ENCODE measurements around the gene MEX3D.

MEX3D gene

DNA sequence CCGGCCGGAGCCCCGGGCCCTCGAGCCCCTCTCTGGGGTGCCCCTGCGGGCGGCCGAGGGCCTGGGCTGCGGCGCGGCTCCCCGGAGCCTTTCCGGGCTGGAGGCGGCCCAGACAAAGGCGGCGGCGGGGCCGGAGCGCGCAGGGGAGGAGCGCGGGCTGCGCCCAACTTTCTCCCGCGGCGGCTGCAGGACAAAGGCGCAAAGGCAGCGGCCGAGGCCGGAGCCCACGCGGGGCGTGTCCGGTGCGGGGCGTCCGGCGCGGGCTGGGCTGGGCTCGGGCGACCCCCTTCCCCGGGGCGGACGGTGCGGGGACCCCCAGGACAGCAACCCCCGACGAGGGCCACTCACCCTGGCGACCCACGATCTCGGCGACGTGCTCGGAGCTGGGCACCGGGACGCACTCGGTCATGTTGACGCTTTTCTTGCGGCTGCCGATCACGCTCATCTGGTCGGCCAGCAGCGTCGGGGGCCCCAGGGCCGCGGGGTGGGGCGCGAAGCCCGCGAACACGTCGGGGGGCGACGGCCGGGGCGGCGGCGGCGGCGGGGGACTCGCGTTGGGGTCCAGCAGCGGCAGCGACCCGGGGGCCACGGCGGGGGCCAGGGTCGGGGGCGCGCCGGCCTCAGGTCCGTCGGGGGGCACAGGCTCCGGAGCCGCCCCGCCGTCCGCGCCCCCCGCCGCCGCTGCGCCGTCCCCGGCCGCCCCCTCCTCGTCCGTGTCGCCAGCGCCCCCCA is 843 bp downstream of the MEX3D start:
- TF ChIP-seq ZNF19 (tag by site-specific recombination; IDR thresholded peaks at IDR 0.05; ENCODE audit: low read depth), result no peak
- TF ChIP-seq ZNF629 (tag by site-specific recombination; IDR thresholded peaks at IDR 0.05), result no peak
- peak; percentile 51 for TF ChIP-seq ZBTB8A (tag by site-specific recombination; IDR thresholded peaks at IDR 0.05)
- TF ChIP-seq GLIS2 (tag by site-specific recombination; IDR thresholded peaks at IDR 0.05), result peak; percentile 30; the same call in 1 of the 2 replicates
- TF ChIP-seq ZBTB26 (tag by site-specific recombination; optimal IDR thresholded peaks at IDR 0.05), result peak; percentile 51
- TF ChIP-seq KLF10 (tag by site-specific recombination; IDR thresholded peaks at IDR 0.05), result peak; percentile 20; the same call in 1 of the 2 replicates
- peak; percentile 39; the same call in 1 of the 2 replicates for TF ChIP-seq ZNF449 (tag by site-specific recombination; IDR thresholded peaks at IDR 0.05)
- POLR2A ChIA-PET, result no interaction called here
- no peaks in the 10 kb centered on the region for H3K4me1 ChIP-seq (ENCODE audit: control insufficient read depth, insufficient read depth, low read length)
- CTCF ChIA-PET, result no interaction called here
- peak overlapping the region; percentile 31; the same call in 1 of the 2 replicates for H3K27ac ChIP-seq (ENCODE audit: extremely low read depth, low read depth, low read length)
- peaks cover 4 to 11% of the 10 kb centered on the region in 2 experiments; a peak in 2 of 3 replicates for H3K36me3 ChIP-seq (ENCODE audit: control insufficient read depth in 2 of 2, insufficient read depth in 1 of 2, low read length in 2 of 2)
- peak overlapping the region; percentile 56 for H3K4me3 ChIP-seq (ENCODE audit: low read depth, low read length)
- H3K9me3 ChIP-seq (ENCODE audit: control insufficient read depth, insufficient read depth, low read depth, low read length), result no peaks in the 10 kb centered on the region

GRCh38 chr19:1566392-1567115 is 1.6 kb downstream of the MEX3D start:
- Histone ChIP-seq H3K4me1 (ENCODE audit: control insufficient read depth, insufficient read depth, low read length) (no peaks in the 10 kb centered on the region), H3K4me3 (ENCODE audit: low read depth, low read length) (peak overlapping the region; percentile 56), H3K9me3 (ENCODE audit: control insufficient read depth, insufficient read depth, low read depth, low read length) (no peaks in the 10 kb centered on the region), H3K27ac (ENCODE audit: extremely low read depth, low read depth, low read length) (no peak overlapping the region), H3K36me3 (ENCODE audit: control insufficient read depth in 2 of 2, insufficient read depth in 1 of 2, low read length in 2 of 2) (peaks cover 4 to 11% of the 10 kb centered on the region in 2 experiments; a peak in 2 of 3 replicates)
- CTCF ChIA-PET, result interaction anchor here (0.7 kb wide), 1 partner anchor 19 kb away, joined by 3 read pairs; no protein-coding TSS in a partner anchor
- POLR2A ChIA-PET, result interaction anchor here (0.6 kb wide), 1 partner anchor 20 kb away, joined by 7 read pairs; no protein-coding TSS in a partner anchor
- TF ChIP-seq ZNF658 (tag by site-specific recombination; IDR thresholded peaks at IDR 0.05) (no peak), ZFHX2 (tag by site-specific recombination; conservative IDR thresholded peaks at IDR 0.05) (peak; percentile 42), ZBTB26 (tag by site-specific recombination; optimal IDR thresholded peaks at IDR 0.05) (peak; percentile 7), KLF1 (tag by site-specific recombination; IDR thresholded peaks at IDR 0.05) (peak; percentile 47)
- TF ChIP-seq, protein P1, sequence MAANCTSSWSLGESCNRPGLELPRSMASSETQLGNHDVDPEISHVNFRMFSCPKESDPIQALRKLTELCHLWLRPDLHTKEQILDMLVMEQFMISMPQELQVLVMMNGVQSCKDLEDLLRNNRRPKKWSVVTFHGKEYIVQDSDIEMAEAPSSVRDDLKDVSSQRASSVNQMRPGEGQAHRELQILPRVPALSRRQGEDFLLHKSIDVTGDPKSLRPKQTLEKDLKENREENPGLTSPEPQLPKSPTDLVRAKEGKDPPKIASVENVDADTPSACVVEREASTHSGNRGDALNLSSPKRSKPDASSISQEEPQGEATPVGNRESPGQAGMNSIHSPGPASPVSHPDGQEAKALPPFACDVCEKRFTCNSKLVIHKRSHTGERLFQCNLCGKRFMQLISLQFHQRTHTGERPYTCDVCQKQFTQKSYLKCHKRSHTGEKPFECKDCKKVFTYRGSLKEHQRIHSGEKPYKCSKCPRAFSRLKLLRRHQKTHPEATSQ (tag by site-specific recombination; IDR thresholded peaks at IDR 0.05), result no peak

DNA sequence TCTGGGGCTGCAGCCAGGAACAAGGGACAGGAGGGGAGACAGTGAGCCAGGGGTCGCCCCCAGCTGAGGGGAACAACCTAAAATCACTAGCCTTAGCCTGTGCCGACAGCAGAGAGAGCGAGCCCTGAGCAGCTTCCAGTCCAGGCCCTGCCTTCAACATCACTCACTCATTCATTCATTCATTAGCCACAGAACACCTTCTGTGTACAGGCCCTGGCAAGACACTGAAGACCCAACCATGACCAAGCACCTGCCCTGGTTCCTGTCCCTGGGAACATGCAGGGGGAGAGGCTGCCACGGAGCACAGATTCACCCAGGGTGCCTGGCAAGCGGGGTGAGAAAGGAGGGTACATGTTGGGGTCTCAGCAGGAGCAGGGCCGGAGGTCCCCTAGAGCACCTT is 4.9 kb downstream of the MEX3D start:
- H3K27ac ChIP-seq (ENCODE audit: extremely low read depth, low read depth, low read length), result no peak overlapping the region
- peaks cover 4 to 16% of the 10 kb centered on the region in 2 experiments; a peak in 2 of 3 replicates for H3K36me3 ChIP-seq (ENCODE audit: control insufficient read depth in 2 of 2, insufficient read depth in 1 of 2, low read length in 2 of 2)
- TF ChIP-seq GLIS1 (tag by site-specific recombination; IDR thresholded peaks at IDR 0.05) (peak; percentile 17; the same call in 1 of the 2 replicates), GLI4 (tag by site-specific recombination; IDR thresholded peaks at IDR 0.05) (no peak), ZNF157 (tag by site-specific recombination; IDR thresholded peaks at IDR 0.05) (peak; percentile 99), ZNF24 (tag by site-specific recombination; IDR thresholded peaks at IDR 0.05) (peak; percentile 73; the same call in 1 of the 2 replicates)
- no peak overlapping the region for H3K4me3 ChIP-seq (ENCODE audit: low read depth, low read length)
- ChIA-PET CTCF (interaction anchor here (0.7 kb wide), 1 partner anchor 16 kb away, joined by 4 read pairs; no protein-coding TSS in a partner anchor), POLR2A (interaction anchor here (1.5 kb wide), 1 partner anchor 27 kb away, joined by 3 read pairs; no protein-coding TSS in a partner anchor)
- H3K4me1 ChIP-seq (ENCODE audit: control insufficient read depth, insufficient read depth, low read length), result no peaks in the 10 kb centered on the region
- no peaks in the 10 kb centered on the region for H3K9me3 ChIP-seq (ENCODE audit: control insufficient read depth, insufficient read depth, low read depth, low read length)
